HepG2 (cell line): ENCODE data around the gene FBXW12. TPM values are rescaled to one million over a fixed set of nuclear protein-coding genes. Genes with fewer than 3 reads are reported as not detected.

Source experiments
- CREB3 ChIP-seq: sonication (generic); formaldehyde crosslinking; IDR thresholded peaks from 2 replicates; pipeline ENCODE4 v1.5.0; 2020; ENCODE audit warnings: missing genetic modification reagents
- ZNF205 ChIP-seq: IDR thresholded peaks from 2 replicates; pipeline ENCODE4 v1.6.1; 2018; ENCODE audit warnings: missing biosample characterization, missing genetic modification reagents
- polyA plus RNA-seq, 8 experiments: library from polyadenylated mRNA; depleted of rRNA in 3 of 8; stranded (reverse) in 7 of 8; unstranded in 1 of 8; fragments of >200 nt; fragmentation: Illumina TruSeq in 4 of 8; extraction: Trizol in 4 of 8; gene quantifications; 2 replicates each; pipeline versions ENCODE4 v1.2.1 to v1.2.3, GENCODE V29; 2011 to 2016; ENCODE audit warnings: low read depth in 4 of 8, missing spikeins in 1 of 8, mixed read lengths in 1 of 8; ENCODE audit not compliant: insufficient read depth in 1 of 8
- total RNA-seq, 5 experiments: library from RNA; depleted of rRNA; stranded (reverse); fragments of >200 nt; fragmentation: Illumina TruSeq; extraction: Trizol; gene quantifications; 2 replicates each; pipeline ENCODE4 v1.2.3, GENCODE V29; 2016; ENCODE audit warnings: low read depth in 1 of 5
- TF ChIP-seq, protein P1 (sequence below): sonication (generic); formaldehyde crosslinking; IDR thresholded peaks from 2 replicates; pipeline ENCODE4 v1.5.0; 2020; ENCODE audit warnings: mild to moderate bottlenecking, missing genetic modification reagents, borderline replicate concordance

FBXW12 gene
- total and polyA plus RNA-seq, 2 of the 13 experiments (the other 11 are each of a cell fraction or from before 2014, with no cell fraction given): not detected

- TF ChIP-seq, protein P1, sequence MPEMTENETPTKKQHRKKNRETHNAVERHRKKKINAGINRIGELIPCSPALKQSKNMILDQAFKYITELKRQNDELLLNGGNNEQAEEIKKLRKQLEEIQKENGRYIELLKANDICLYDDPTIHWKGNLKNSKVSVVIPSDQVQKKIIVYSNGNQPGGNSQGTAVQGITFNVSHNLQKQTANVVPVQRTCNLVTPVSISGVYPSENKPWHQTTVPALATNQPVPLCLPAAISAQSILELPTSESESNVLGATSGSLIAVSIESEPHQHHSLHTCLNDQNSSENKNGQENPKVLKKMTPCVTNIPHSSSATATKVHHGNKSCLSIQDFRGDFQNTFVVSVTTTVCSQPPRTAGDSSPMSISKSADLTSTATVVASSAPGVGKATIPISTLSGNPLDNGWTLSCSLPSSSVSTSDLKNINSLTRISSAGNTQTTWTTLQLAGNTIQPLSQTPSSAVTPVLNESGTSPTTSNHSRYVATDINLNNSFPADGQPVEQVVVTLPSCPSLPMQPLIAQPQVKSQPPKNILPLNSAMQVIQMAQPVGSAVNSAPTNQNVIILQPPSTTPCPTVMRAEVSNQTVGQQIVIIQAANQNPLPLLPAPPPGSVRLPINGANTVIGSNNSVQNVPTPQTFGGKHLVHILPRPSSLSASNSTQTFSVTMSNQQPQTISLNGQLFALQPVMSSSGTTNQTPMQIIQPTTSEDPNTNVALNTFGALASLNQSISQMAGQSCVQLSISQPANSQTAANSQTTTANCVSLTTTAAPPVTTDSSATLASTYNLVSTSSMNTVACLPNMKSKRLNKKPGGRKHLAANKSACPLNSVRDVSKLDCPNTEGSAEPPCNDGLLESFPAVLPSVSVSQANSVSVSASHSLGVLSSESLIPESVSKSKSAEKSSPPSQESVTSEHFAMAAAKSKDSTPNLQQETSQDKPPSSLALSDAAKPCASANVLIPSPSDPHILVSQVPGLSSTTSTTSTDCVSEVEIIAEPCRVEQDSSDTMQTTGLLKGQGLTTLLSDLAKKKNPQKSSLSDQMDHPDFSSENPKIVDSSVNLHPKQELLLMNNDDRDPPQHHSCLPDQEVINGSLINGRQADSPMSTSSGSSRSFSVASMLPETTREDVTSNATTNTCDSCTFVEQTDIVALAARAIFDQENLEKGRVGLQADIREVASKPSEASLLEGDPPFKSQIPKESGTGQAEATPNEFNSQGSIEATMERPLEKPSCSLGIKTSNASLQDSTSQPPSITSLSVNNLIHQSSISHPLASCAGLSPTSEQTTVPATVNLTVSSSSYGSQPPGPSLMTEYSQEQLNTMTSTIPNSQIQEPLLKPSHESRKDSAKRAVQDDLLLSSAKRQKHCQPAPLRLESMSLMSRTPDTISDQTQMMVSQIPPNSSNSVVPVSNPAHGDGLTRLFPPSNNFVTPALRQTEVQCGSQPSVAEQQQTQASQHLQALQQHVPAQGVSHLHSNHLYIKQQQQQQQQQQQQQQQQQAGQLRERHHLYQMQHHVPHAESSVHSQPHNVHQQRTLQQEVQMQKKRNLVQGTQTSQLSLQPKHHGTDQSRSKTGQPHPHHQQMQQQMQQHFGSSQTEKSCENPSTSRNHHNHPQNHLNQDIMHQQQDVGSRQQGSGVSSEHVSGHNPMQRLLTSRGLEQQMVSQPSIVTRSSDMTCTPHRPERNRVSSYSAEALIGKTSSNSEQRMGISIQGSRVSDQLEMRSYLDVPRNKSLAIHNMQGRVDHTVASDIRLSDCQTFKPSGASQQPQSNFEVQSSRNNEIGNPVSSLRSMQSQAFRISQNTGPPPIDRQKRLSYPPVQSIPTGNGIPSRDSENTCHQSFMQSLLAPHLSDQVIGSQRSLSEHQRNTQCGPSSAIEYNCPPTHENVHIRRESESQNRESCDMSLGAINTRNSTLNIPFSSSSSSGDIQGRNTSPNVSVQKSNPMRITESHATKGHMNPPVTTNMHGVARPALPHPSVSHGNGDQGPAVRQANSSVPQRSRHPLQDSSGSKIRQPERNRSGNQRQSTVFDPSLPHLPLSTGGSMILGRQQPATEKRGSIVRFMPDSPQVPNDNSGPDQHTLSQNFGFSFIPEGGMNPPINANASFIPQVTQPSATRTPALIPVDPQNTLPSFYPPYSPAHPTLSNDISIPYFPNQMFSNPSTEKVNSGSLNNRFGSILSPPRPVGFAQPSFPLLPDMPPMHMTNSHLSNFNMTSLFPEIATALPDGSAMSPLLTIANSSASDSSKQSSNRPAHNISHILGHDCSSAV (CRISPR knock-in tag): no peak
- TF ChIP-seq CREB3 (CRISPR knock-in tag) (no peak), ZNF205 (no peak)
Observed at GRCh38 chr3:48395714-48396113, 23.7 kb downstream of the FBXW12 start (continued).
